CD4-positive, alpha-beta T cell (primary cell): ENCODE results near the gene GPX8. TPM values are rescaled to one million over a fixed set of nuclear protein-coding genes. Genes with fewer than 3 reads are reported as not detected.

Experiments used
- ATAC-seq: fragments of 200-7000 bp; cut with Tn5 transposase; one replicate; pipeline ENCODE4 v1.10.0; 2022; ENCODE audit warnings: mild to moderate bottlenecking; ENCODE audit not compliant: poor library complexity
- CTCF ChIA-PET: fragments of 350-600 bp; sonication (Branson Sonifier 250); formaldehyde crosslinking; loops from one replicate; lab custom pipeline; 2021; ENCODE audit warnings: antibody characterized with exemption, inconsistent platforms; lab: Charles Lee
- POLR2A ChIA-PET: fragments of 350-600 bp; sonication (Branson Sonifier 250); formaldehyde crosslinking; loops from one replicate; lab custom pipeline; 2021; ENCODE audit warnings: antibody characterized with exemption, inconsistent platforms; lab: Charles Lee
- DNase-seq, 14 experiments: peaks; one replicate each; pipeline ENCODE4 v3.0.0-alpha.2; 2013 to 2020; ENCODE audit warnings: mixed read lengths in 2 of 14
- H3K27ac ChIP-seq, 2 donors: one replicate each; pipeline versions ENCODE4 v1.5.1 to v1.7.0; 2013; ENCODE audit warnings: low read length in 2 of 2, low read depth in 1 of 2, mild to moderate bottlenecking in 1 of 2
- H3K27me3 ChIP-seq, 2 experiments: 1 replicate in 1 of 2; 2 replicates in 1 of 2; pipeline versions ENCODE4 v1.6.1 to v1.7.0; 2013; ENCODE audit warnings: low read length in 2 of 2, control low read depth in 1 of 2, mild to moderate bottlenecking in 1 of 2, moderate library complexity in 1 of 2; ENCODE audit not compliant: insufficient read depth in 2 of 2, control insufficient read depth in 1 of 2
- H3K36me3 ChIP-seq: one replicate; pipeline ENCODE4 v1.6.1; 2013; ENCODE audit warnings: low read length, control low read depth; ENCODE audit not compliant: insufficient read depth
- H3K4me1 ChIP-seq: one replicate; pipeline ENCODE4 v1.6.1; 2013; ENCODE audit warnings: low read length, control low read depth; ENCODE audit not compliant: insufficient read depth
- H3K4me3 ChIP-seq: one replicate; pipeline ENCODE4 v1.5.1; 2013; ENCODE audit warnings: mild to moderate bottlenecking, low read length, moderate library complexity
- H3K9me3 ChIP-seq, 2 experiments: 1 replicate in 1 of 2; 2 replicates in 1 of 2; pipeline versions ENCODE4 v1.6.1 to v1.7.0; 2013; ENCODE audit warnings: low read length in 2 of 2, mild to moderate bottlenecking in 2 of 2, control low read depth in 1 of 2, moderate library complexity in 1 of 2; ENCODE audit not compliant: control insufficient read depth in 1 of 2, insufficient read depth in 1 of 2
- H3K27ac Mint-ChIP-seq: one replicate; pipeline ENCODE4 v1.8.0; 2020; ENCODE audit warnings: mixed read lengths
- H3K27me3 Mint-ChIP-seq: one replicate; pipeline ENCODE4 v1.8.0; 2021; ENCODE audit warnings: mixed read lengths
- H3K36me3 Mint-ChIP-seq: one replicate; pipeline ENCODE4 v1.8.0; 2021; ENCODE audit warnings: low read depth, mixed read lengths
- H3K4me1 Mint-ChIP-seq: one replicate; pipeline ENCODE4 v1.8.0; 2021; ENCODE audit warnings: low read depth, mixed read lengths
- H3K4me3 Mint-ChIP-seq: one replicate; pipeline ENCODE4 v1.8.0; 2020; ENCODE audit warnings: mild to moderate bottlenecking, mixed read lengths
- H3K9me3 Mint-ChIP-seq: one replicate; pipeline ENCODE4 v1.8.0; 2020; ENCODE audit warnings: mixed read lengths
- intact Hi-C, 2 experiments: fragments of 100-400 bp; cut with DNase I in 1 of 2; cut with micrococcal nuclease in 1 of 2; formaldehyde crosslinking; loops; one replicate each; pipeline versions ENCODE4 v1.15.1 to v1.9.0; 2023 to 2025; cut with DNase I, micrococcal nuclease
- total RNA-seq, 174 experiments: library from RNA in 2 of 174; stranded (reverse) in 2 of 174; gene quantifications; one replicate each; pipeline ENCODE4 v1.2.3 and lab custom pipeline; 2021 to 2026
- TF ChIP-seq, protein P1 (sequence below): fragments of 200-600 bp; IDR thresholded peaks from one replicate; pipeline ENCODE4 v1.8.0; 2022; ENCODE audit warnings: antibody characterized with exemption, mild to moderate bottlenecking

GPX8 gene
- total RNA-seq, 2 experiments from 2014 or later: not detected

DNA sequence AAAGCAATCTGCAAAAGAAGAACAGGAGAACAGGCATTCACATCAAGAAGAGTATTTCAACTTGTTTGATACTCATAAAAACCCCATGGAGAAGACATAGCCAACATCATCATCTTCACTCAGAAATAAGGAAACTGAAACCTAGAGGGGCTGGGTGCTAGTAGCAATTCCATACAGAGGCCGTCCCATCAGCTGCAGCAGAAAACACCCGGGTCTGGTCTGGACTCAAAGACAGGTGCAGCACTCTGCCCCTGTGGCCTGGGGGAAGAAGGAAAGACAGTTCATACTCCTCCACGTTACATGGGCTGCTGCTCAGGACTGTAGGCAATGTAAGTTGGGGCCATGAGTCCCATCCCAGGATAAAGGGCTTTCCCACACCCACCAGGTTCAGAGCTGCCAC lies 45.9 kb upstream of the GPX8 start:
- ATAC-seq (no peak), DNase-seq (no peak)
- Mint-ChIP-seq H3K27ac (no peak overlapping the region), H3K36me3 (no peaks in the 10 kb centered on the region), H3K4me1 (peaks cover 14% of the 10 kb centered on the region), H3K27me3 (no peaks in the 10 kb centered on the region), H3K4me3 (no peak overlapping the region), H3K9me3 (no peaks in the 10 kb centered on the region)
- no peaks in the 10 kb centered on the region for H3K36me3 ChIP-seq
- TF ChIP-seq, protein P1, sequence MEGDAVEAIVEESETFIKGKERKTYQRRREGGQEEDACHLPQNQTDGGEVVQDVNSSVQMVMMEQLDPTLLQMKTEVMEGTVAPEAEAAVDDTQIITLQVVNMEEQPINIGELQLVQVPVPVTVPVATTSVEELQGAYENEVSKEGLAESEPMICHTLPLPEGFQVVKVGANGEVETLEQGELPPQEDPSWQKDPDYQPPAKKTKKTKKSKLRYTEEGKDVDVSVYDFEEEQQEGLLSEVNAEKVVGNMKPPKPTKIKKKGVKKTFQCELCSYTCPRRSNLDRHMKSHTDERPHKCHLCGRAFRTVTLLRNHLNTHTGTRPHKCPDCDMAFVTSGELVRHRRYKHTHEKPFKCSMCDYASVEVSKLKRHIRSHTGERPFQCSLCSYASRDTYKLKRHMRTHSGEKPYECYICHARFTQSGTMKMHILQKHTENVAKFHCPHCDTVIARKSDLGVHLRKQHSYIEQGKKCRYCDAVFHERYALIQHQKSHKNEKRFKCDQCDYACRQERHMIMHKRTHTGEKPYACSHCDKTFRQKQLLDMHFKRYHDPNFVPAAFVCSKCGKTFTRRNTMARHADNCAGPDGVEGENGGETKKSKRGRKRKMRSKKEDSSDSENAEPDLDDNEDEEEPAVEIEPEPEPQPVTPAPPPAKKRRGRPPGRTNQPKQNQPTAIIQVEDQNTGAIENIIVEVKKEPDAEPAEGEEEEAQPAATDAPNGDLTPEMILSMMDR: no peak
- no peak overlapping the region for H3K27ac ChIP-seq
- H3K4me3 ChIP-seq: no peak overlapping the region
- POLR2A ChIA-PET: interaction anchor here (0.6 to 2.2 kb wide), 2 partner anchors 17 to 130 kb away, joined by 4 to 6 read pairs; no protein-coding TSS in a partner anchor
- intact Hi-C loops: no loop called here
- H3K27me3 ChIP-seq: no peaks in the 10 kb centered on the region
- peaks cover 6% of the 10 kb centered on the region for H3K4me1 ChIP-seq
- no peaks in the 10 kb centered on the region for H3K9me3 ChIP-seq
- CTCF ChIA-PET: no interaction called here

DNA sequence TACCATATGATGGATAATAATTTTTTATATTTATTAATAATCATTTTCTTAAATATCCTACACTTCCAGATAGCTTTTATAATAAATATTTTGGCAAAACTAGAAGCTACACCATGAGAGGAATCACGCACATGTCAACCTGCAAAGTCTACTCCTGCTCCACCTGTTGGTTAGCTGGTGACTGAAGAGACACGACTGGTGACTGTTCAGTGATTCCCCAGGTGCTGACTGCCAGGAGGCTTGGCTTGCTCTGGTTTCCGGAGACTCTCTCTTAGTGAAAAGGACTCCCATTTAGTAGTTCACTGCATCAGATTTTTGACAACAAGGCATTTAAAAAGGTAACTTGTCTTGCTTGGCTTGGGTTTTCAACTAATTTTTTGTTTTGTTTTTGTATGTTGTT lies 36.6 kb upstream of the GPX8 start:
- no peaks in the 10 kb centered on the region for H3K36me3 ChIP-seq
- TF ChIP-seq, protein P1: no peak
- H3K27me3 ChIP-seq: no peaks in the 10 kb centered on the region
- Mint-ChIP-seq H3K4me1 (no peaks in the 10 kb centered on the region), H3K36me3 (no peaks in the 10 kb centered on the region), H3K27ac (no peak overlapping the region), H3K4me3 (no peak overlapping the region), H3K9me3 (no peaks in the 10 kb centered on the region), H3K27me3 (no peaks in the 10 kb centered on the region)
- no peaks in the 10 kb centered on the region for H3K9me3 ChIP-seq
- CTCF ChIA-PET: interaction anchor here (0.6 kb wide), 1 partner anchor 636 kb away, joined by 3 read pairs; no protein-coding TSS in a partner anchor
- intact Hi-C loops: no loop called here
- no peak overlapping the region for H3K4me3 ChIP-seq
- no peak for DNase-seq
- H3K27ac ChIP-seq: no peak overlapping the region
- H3K4me1 ChIP-seq: no peaks in the 10 kb centered on the region
- POLR2A ChIA-PET: interaction anchor here (0.7 kb wide), 1 partner anchor 62 kb away, joined by 3 read pairs; no protein-coding TSS in a partner anchor
- ATAC-seq: no peak

DNA sequence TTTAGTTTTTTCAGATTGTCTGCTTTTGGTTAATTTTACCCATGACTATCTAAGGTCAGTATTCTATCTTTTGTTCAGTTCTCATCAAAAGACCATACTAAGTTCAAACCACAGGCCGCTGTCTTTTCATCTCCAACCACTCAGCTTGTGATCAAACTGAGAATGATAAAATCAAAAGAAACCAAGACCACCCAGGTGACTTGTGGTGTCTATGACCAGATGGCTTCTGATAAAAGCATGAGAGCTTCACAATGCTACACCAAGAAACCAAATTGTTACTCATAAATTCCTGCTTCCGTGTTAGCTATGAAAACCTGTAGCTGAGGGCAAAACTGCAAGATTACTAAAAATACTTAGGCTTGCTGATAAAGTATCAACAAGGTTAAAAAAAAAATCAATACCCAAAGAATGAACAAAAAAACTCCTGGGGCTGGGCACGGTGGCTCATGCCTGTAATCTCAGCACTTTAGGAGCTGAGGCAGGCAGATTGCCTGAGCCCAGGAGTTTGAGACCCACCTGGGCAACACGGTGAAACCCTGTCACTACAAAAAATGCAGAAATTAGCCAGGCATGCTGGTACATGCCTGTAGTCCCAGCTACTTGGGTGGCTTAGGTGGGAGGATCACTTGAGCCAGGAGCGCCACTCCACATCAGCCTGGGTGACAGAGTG lies 25.8 kb upstream of the GPX8 start:
- no peak overlapping the region for H3K4me3 ChIP-seq
- no peak overlapping the region for H3K27ac Mint-ChIP-seq
- peaks cover 6% of the 10 kb centered on the region for H3K9me3 Mint-ChIP-seq
- ChIA-PET POLR2A (interaction anchor here (0.7 kb wide), 1 partner anchor 37 kb away, joined by 4 read pairs; no protein-coding TSS in a partner anchor), CTCF (interaction anchor here (1.4 kb wide), 1 partner anchor 190 kb away, joined by 6 read pairs; no protein-coding TSS in a partner anchor)
- H3K4me3 Mint-ChIP-seq: no peak overlapping the region
- intact Hi-C loops: loop anchor here in 1 of 2 experiments (5.0 kb wide), 1 partner anchor 72 kb away; no protein-coding TSS in a partner anchor
- TF ChIP-seq, protein P1: no peak
- peaks cover 10% of the 10 kb centered on the region for H3K4me1 Mint-ChIP-seq
- ATAC-seq (no peak), DNase-seq (no peak)
- H3K36me3 Mint-ChIP-seq: no peaks in the 10 kb centered on the region
- H3K4me1 ChIP-seq: peaks cover 7% of the 10 kb centered on the region
- H3K27me3 Mint-ChIP-seq: no peaks in the 10 kb centered on the region
- H3K27ac ChIP-seq: no peak overlapping the region
- no peaks in the 10 kb centered on the region for H3K36me3 ChIP-seq
- H3K27me3 ChIP-seq: no peaks in the 10 kb centered on the region
- peaks cover 0 to 7% of the 10 kb centered on the region in 2 experiments for H3K9me3 ChIP-seq
